Measurements from ENCODE around the gene HDAC4. TPM values are rescaled to one million over a fixed set of nuclear protein-coding genes. Genes with fewer than 3 reads are reported as not detected.

The HDAC4 gene
- total and polyA plus RNA-seq, 2 of the 8 experiments (the other 6 are each of a cell fraction or from before 2014, with no cell fraction given) = 15.4 to 31.5 TPM

DNA sequence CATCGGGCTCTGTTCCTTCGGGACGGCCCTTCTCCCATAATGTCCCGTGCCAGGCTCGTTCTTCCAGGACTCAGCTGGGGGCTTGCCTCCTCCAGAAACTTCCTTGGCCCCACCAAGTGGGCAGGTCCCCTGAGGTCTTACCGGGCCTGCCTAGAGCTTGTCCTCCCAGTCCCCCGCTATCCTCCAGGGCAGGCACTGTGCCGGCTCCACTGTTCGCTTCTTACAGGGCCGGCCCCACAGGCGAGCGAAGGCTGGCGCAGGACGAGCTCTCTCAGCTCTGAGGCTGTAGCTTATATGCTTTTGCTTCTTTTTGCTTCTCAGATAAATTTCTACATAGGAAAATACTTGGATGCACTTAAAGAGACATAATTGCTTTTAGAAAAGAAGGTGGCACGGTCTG is 323.6 kb downstream of the HDAC4 start:
- no peak overlapping the region for H2BK15ac ChIP-seq (ENCODE audit: low read length)
- DNase-seq (ENCODE audit: low read depth in 1 of 2, low spot score in 2 of 2) (no peak), FAIRE-seq (no peak)
- 93% methylated on average over 15 of the region's 15 CpGs; no CpG with 5 or more reads in 1 of the 2 experiments for WGBS, 2 experiments (ENCODE audit: extremely low coverage in 1 of 2, insufficient coverage in 1 of 2, insufficient read length in 1 of 2, insufficient replicate concordance in 2 of 2, low coverage in 1 of 2, low lambda C conversion rate in 2 of 2, missing lambda C conversion rate in 1 of 2)
- H3K23me2 ChIP-seq (ENCODE audit: low read depth, low read length) = no peaks in the 10 kb centered on the region
- no peak overlapping the region for H3K4me2 ChIP-seq (ENCODE audit: insufficient read depth in 1 of 2, low read depth in 2 of 2, low read length in 2 of 2)
- no peak overlapping the region for H3K14ac ChIP-seq (ENCODE audit: insufficient read length)
- no peak overlapping the region for H3K56ac ChIP-seq (replicated peaks; ENCODE audit: insufficient read length, low read depth, low read length)
- H3K4me1 ChIP-seq (replicated peaks in 1 of 4; ENCODE audit: control insufficient read depth in 3 of 4, insufficient read depth in 4 of 4, low read length in 3 of 4) = no peaks in the 10 kb centered on the region
- H3K9ac ChIP-seq (replicated peaks in 1 of 4; ENCODE audit: extremely low read depth in 1 of 4, low read depth in 3 of 4, low read length in 3 of 4) = no peak overlapping the region
- peaks cover 0 to 8% (median 0%) of the 10 kb centered on the region in 4 experiments; a peak in 1 of 8 replicates for H3K36me3 ChIP-seq (ENCODE audit: control insufficient read depth in 2 of 4, insufficient read depth in 4 of 4, low read length in 3 of 4)
- H4K91ac ChIP-seq (replicated peaks; ENCODE audit: insufficient read length, low read length) = no peak overlapping the region
- H3K79me1 ChIP-seq (ENCODE audit: low read depth, low read length) = no peaks in the 10 kb centered on the region
- H2BK120ac ChIP-seq (replicated peaks; ENCODE audit: low read depth, low read length) = no peak overlapping the region
- no peak overlapping the region for H2BK20ac ChIP-seq (ENCODE audit: low read length)
- H3K79me2 ChIP-seq (ENCODE audit: control insufficient read depth in 1 of 2, insufficient read depth in 2 of 2, low read length in 2 of 2) = no peaks in the 10 kb centered on the region
- no peak overlapping the region for H2AFZ ChIP-seq (ENCODE audit: low read length)
- H2BK5ac ChIP-seq (ENCODE audit: low read depth, low read length) = no peak overlapping the region
- CTCF ChIA-PET (ENCODE audit: partially characterized antibody) = interaction anchor here (1.2 kb wide), 2 partner anchors 12 to 29 kb away, joined by 3 to 4 read pairs; no protein-coding TSS in a partner anchor
- no peak overlapping the region for H2AK5ac ChIP-seq (ENCODE audit: low read depth, low read length)
- POLR2A ChIA-PET (ENCODE audit: partially characterized antibody) = no interaction called here
- no peak overlapping the region for H3K23ac ChIP-seq (ENCODE audit: insufficient read length)
- no peak overlapping the region for H3K18ac ChIP-seq (ENCODE audit: extremely low read depth, low read length)
- no peak overlapping the region for H3K27ac ChIP-seq (ENCODE audit: low read depth, low read length)
- no peak overlapping the region for H3K4ac ChIP-seq (replicated peaks; ENCODE audit: insufficient read length, low read depth, low read length)
- H2BK12ac ChIP-seq (ENCODE audit: low read depth, low read length) = no peak overlapping the region
- no peak overlapping the region for H4K5ac ChIP-seq (ENCODE audit: insufficient read length, low read depth, low read length)
- peak overlapping the region; percentile 23; the same call in 1 of the 2 replicates for H4K8ac ChIP-seq (ENCODE audit: extremely low read depth, insufficient read depth, low read length)
- TF ChIP-seq TAF1 (IDR thresholded peaks at IDR 0.05; ENCODE audit: low read depth, low read length) = no peak
- no peak for TF ChIP-seq RAD21 (IDR thresholded peaks at IDR 0.05 in 1 of 2, conservative IDR thresholded peaks at IDR 0.05 in 1 of 2; ENCODE audit: low read depth in 2 of 2, low read length in 2 of 2)
- no peak for TF ChIP-seq TEAD4 (IDR thresholded peaks at IDR 0.05; ENCODE audit: low read depth, low read length)
- TF ChIP-seq CEBPB (IDR thresholded peaks at IDR 0.05; ENCODE audit: low read depth, low read length) = no peak
- no peak for TF ChIP-seq KDM1A (IDR thresholded peaks at IDR 0.05; ENCODE audit: borderline replicate concordance, low read length)
- no peak for TF ChIP-seq SUZ12 (IDR thresholded peaks at IDR 0.05; ENCODE audit: low read length)
- no peak for TF ChIP-seq RBBP5 (IDR thresholded peaks at IDR 0.05; ENCODE audit: borderline replicate concordance, low read depth, low read length)
- TF ChIP-seq CHD1 (IDR thresholded peaks at IDR 0.05; ENCODE audit: low read depth, low read length) = no peak
- TF ChIP-seq TBP (IDR thresholded peaks at IDR 0.05; ENCODE audit: low read depth, low read length) = no peak
- no peaks in the 10 kb centered on the region for H3K9me3 ChIP-seq (ENCODE audit: insufficient read depth in 2 of 2, low read depth in 1 of 2, low read length in 1 of 2)
- H3K4me3 ChIP-seq (ENCODE audit: extremely low read depth in 1 of 4, insufficient read depth in 2 of 4, low read depth in 3 of 4, low read length in 4 of 4) = no peak overlapping the region
- H3K27me3 ChIP-seq (replicated peaks in 1 of 4; ENCODE audit: control insufficient read depth in 3 of 4, extremely low read depth in 1 of 4, insufficient read depth in 3 of 4, low read length in 3 of 4) = no peaks in the 10 kb centered on the region
- H4K20me1 ChIP-seq (replicated peaks in 1 of 2; ENCODE audit: control insufficient read depth in 1 of 2, insufficient read depth in 2 of 2, low read length in 2 of 2) = peaks cover 0 to 10% of the 10 kb centered on the region in 2 experiments

Measured in H1 (cell line).